ENCODE results near the gene CYSRT1.

DNA sequence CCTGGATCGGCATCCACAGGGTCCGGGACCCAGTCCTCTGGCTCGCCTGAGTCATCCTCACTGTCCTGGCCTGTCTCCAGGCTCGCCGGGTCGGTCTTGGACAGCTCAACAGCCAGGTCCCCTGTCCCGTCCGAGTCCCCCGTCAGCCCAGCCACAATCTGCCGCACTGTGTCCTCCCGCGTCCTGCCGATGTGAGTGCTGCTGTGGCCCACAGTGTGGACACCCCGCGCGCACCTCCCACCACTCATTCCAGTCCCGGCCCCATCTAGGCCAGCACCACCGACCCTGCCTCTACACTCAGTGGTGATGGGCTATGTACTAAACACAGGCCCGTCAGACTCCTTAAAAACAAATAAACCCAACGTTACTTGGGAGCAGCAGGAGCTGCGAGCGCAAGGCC lies 43.3 kb upstream of the CYSRT1 start:
- TF ChIP-seq POLR2A (IDR thresholded peaks at IDR 0.05) (no peak), CTCF (IDR thresholded peaks at IDR 0.05) (no peak), POLR2AphosphoS5 (IDR thresholded peaks at IDR 0.05) (no peak)
